NCI-H82 (cell line): ENCODE data around the gene MPDU1.
A peak's percentile ranks its signal among the peaks of the same experiment; 100 is the strongest.
"Not testable (repeated sequence)": the region's sequence is repeated elsewhere in the genome, so short reads cannot be mapped to it uniquely, and the experiment has no call there.

Source experiments
- DNase-seq: peaks from one replicate; lab custom pipeline; 2025; lab: John Stamatoyannopoulos, UW

Gene MPDU1

DNA sequence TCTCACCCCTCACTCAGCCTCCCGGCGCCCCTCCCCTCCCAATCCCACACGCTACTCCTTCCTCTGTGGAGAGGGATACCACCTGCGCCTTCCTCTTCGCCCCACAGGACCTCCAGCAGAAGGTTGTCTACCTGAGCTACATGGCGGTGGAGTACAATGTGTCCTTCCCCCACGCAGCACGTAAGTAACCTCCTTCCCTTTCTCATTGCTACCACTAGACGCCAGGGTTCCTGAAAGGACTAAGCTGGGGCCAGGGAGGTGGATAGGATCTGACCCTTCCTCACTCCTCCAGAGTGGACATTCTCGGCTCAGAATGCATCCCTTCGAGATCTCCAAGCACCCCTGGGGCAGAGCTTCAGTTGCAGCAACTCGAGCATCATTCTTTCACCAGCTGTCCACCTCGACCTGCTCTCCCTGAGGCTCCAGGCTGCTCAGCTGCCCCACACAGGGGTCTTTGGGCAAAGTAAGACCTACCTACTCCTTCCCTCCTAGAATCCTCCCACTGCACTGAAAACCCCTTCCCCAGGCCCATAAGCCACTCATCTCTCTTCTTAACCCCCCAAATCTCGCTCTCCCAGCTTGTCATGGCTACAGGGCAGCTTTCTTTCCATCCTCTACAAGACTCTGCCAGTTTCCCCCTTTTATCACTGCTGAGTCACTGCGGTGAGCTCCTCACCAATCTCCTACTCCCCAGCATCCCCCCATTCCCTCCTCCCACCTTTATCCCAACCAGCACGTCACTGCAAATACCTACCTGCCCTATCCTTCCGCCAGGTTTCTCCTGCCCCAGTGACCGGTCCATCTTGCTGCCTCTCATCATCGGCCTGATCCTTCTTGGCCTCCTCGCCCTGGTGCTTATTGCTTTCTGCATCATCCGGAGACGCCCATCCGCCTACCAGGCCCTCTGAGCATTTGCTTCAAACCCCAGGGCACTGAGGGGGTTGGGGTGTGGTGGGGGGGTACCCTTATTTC, 2.8 kb upstream of the MPDU1 start:
- peak; percentile 51 for DNase-seq

- peak; percentile 56 for DNase-seq
Observed at GRCh38 chr17:7582396-7583252, 1.0 kb upstream of the MPDU1 start.

DNA sequence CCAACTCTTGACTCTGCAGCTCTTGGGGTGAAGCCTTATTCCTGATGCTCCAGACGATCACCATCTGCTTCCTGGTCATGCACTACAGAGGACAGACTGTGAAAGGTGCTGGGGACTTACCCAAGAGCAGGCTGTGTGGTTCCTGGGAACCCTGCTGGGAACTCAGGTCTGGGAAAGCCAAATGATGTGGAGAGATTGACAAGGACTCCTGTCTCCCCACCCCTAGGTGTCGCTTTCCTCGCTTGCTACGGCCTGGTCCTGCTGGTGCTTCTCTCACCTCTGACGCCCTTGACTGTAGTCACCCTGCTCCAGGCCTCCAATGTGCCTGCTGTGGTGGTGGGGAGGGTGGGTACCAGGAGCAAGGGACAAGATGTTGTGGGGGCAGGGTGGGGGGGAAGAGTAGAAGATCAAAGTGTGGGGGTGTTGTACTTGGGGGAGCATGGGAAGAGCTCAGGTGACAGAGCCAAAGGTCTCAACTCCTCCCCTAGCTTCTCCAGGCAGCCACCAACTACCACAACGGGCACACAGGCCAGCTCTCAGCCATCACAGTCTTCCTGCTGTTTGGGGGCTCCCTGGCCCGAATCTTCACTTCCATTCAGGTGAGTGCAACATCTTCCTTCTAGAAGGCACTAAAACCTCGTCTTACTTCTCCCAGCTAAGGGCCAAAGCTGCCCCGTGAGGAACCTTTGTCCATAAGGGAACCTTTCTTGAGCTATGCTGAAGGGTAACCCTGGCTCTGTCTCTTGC, 3.2 kb downstream of the MPDU1 start:
- peak; percentile 75 for DNase-seq

DNA sequence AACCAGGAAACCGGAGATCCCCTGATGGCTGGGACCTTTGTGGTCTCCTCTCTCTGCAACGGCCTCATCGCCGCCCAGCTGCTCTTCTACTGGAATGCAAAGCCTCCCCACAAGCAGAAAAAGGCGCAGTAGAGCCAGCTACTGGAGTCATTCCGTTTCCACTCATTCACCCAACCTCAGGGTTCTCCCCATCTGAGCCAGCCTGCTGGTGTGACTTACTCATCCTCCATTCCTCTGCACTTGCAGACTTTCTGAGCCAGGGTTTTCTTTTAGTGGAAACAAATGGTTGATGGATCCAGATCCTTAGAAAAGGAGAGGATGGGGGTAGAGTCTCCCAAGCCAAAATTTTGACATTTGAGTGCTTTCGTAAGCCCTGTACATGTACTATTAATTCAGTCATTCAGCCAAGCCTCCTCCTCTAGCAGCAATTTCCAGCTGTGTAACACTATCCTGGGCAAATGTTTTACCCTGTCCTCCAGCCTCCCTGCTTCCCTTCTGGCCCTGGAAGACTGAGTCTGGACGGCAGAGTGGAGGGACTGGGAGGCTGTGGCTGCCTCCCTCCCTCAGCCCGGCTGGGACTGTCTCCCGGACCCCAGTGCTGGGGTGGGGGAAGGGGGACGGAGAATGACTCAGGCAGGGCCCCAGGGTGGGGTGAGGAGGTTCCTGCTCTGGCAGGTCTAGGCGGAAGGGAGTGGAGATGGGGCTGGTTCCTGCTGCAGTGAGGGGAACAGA, 3.9 kb downstream of the MPDU1 start:
- DNase-seq: no peak

GRCh38 chr17:7588553-7589203, 5.0 kb downstream of the MPDU1 start:
- no peak for DNase-seq

- peak; percentile 93 for DNase-seq
Observed at GRCh38 chr17:7589204-7589868, 5.7 kb downstream of the MPDU1 start.

DNA sequence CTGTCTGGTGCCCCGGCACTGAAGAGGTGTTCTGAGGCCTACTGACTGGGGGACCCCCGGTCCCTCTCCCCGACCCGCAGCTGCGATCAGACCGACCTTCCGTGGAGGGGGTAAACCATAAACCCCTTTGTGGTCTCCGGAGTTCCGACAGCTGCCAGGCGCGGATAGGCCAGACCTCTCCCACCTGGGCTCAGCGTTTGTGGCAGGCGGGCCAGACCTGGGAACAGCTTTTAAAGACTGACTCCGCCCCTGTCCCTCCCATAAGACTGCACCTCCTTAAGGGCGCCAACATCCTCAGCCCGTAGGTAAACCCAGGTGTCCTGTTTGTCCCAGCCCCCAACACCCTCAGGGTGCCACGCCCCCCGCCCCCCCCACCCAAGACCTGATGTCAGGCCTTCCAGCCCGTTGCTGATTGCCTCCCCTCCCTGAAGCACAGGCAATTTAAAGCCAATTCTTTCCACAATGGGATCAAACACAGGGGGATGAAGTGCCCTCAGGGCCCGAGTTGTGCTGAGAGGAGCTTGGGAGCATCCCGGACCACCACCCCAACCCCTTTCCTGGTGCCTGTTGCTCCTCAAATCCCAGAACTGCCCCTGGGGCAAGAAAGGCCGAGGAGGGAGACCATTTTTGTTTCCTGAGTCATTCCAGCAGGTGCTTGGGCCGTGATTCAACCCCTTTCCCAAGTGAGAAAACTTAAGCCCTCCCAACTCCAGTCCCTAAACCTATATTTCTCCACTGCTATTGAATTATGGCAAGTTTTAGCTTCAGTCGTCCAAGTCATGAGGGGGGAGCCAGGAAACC, 6.4 kb downstream of the MPDU1 start, which contains the start of gene SOX15:
Gene SOX15 (minus strand): TSS at position 204 of the 801 bp plus-strand sequence. CDS start 418 bp downstream, outside the sequence.
- peak; percentile 52 for DNase-seq

DNA sequence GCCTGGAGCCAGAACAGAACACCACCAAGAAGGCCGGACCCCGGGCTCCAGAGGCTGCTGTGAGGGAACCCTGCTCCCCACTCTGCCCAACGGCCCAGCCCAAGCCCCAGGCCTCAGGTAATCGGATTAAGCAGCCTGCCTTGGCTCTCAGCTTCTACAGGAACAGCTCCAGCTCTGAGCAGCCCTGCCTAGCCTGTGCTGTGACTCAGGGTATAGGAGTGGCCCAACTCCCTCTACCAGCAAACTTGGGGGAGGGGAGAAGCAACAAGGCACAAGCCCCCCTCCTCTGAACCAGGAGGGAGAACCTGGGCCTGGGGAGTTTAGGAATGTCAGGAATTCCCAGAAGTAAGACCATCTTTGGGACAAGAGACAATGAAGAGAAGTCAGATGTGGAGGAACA, 7.1 kb downstream of the MPDU1 start:
- peak; percentile 97 for DNase-seq

- no peak for DNase-seq
Observed at GRCh38 chr17:7591596-7591995, 7.9 kb downstream of the MPDU1 start.

- DNase-seq: no peak
Observed at GRCh38 chr17:7592422-7593021, 8.9 kb downstream of the MPDU1 start.

DNA sequence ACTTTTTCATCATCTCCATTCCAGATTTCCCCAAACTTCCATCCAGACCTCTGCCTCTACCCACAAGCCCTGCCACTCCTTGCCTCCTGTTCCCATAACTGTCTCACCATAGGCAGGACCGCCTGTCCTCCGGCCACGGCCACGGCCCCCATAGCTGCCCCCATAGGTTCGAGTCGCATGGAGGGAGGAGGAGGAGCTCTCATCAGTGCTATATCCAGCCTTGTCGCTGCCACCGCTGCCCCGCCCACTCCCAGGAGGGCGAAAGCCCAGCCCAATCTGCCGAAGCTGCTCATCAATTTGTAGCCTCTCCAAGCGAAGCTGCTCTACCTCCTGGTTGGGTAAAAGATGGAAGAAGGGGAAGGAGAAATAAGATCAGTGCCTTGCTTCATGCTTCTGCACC, 9.6 kb downstream of the MPDU1 start:
- no peak for DNase-seq

DNA sequence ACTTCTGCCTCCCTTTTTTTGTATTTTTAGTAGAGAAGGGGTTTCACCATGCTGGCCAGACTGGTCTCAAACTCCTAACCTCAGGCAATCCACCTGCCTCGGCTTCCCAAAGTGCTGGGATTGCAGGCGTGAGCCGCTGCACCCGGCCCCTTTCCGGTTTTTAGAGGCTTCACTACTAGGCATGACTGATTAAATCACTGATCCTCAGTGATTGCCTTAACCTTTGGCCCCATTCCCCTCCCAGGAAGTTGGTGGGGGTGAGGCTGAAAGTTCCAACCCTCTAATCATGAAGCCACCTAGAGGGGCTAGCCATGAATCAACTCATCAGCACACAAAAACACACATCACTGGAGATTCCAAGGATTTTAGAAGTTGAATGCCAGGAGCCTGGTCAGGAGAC, 13.9 kb downstream of the MPDU1 start:
- not testable (repeated sequence) for DNase-seq

DNA sequence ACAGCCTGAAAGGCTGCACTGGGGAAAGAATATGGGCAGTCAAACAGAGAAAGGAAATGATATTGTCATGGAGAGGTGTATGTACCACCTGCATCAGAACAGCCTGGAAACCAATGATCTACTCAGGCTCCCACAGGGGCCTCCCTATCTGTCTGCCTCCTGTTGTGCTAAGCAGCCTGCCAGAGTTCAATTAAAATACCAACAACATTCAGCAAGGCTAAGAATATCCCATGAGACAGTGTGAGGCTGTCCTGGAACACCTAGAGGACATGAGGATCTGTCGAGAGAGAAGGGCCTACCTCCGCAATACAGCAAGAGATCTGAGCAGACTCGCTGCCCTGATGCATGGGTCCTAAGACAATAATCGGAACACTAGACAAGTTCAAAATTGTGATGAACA, 22.6 kb downstream of the MPDU1 start:
- DNase-seq: no peak

- no peak for DNase-seq
Observed at GRCh38 chr17:7610641-7611040, 27.0 kb downstream of the MPDU1 start.

DNA sequence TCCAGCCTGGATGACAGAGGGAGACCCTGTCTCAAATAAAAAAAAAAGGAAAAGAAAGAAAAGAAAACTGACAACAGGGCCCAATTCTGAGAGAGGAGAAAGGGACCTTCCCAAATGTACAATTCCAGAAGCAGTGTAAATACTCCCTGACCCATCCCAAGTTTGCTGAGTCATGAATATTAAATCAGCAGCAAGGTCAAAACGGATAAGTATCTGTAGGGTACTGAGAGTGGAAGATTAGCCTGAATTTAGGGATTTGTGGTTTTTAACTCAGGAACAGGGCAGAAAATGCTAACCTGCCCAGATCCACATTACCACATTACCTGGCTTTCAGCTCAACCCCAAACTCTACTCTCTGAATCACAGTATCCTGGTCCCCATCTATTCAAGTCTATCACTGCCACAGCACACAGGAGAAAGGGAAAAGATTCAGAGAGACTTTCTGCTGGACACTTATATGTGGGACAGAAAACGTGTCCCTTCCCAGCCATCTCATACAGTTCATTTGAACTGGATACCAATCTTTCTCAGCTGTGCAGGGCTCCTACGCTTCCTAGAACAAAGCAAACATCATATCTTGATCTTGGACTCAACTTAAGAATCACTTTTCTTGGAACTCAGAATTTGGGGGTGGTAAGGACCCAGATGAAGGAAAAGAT, 28.1 kb downstream of the MPDU1 start:
- DNase-seq: no peak

DNA sequence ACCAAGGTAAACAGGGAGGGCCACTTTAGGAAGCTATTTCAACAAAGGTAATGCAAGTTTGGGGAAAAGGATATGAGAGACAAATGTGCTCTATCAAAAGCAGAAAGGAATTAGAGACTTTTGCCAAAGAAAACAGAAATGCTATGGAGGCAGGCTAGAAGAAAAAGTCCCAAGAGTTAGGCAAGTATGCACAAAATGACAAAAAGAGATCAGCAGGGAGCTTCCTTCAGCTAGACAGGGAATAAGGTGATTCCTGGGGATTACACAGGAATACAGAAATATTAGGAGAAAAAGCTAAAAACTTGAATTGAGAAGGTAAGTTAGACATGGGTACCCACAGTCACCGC, 28.6 kb downstream of the MPDU1 start:
- no peak for DNase-seq

GRCh38 chr17:7613769-7614424, 30.2 kb downstream of the MPDU1 start:
- peak; percentile 56 for DNase-seq
